Kidney capillary endothelial cell (primary cell): ENCODE results near the gene PDK1.
A peak's percentile ranks its signal among the peaks of the same experiment; 100 is the strongest.
"Not testable (repeated sequence)": the region's sequence is repeated elsewhere in the genome, so short reads cannot be mapped to it uniquely, and the experiment has no call there.

Source experiments
- DNase-seq: peaks from one replicate; pipeline ENCODE4 v3.0.0-alpha.2; 2018; ENCODE audit warnings: low spot score

Gene PDK1

DNA sequence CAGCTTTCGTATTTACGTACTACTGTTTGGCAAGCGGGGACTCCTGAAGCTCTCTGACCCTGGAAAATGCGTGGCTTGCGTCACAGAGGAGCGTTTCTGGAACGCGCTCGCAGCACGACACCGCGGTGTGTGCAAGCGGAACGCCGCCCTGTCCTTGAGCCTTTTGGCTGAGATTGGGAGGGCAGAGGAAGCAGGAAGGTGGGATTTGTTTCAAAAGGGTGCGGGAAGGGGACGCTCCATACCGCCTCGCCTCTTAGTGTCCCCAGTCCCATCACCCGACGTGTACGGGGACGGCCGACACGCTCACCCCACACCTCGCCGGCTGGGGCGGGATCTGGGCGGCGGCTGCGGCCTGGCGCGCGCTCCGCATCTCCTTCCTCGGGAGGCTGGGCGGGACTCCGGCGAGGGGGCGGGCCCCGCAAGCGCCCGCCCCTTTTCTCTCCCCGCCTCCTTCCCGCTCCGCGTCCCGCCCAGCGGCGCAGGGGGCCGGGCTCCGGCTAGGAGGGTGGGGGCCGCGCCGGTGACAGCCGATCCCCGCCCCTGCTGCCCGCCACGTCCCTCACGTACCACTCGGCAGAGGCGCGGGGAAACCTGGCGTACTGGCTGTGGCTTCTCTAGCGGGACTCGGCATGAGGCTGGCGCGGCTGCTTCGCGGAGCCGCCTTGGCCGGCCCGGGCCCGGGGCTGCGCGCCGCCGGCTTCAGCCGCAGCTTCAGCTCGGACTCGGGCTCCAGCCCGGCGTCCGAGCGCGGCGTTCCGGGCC lies at the start of gene PDK1:
Gene PDK1 (plus strand): TSS at position 569 of the 762 bp plus-strand sequence. CDS start 61 bp downstream, at position 630.
- peak; percentile 84 for DNase-seq

GRCh38 chr2:172507199-172507598 lies 48.7 kb upstream of the PDK1 start:
- no peak for DNase-seq

DNA sequence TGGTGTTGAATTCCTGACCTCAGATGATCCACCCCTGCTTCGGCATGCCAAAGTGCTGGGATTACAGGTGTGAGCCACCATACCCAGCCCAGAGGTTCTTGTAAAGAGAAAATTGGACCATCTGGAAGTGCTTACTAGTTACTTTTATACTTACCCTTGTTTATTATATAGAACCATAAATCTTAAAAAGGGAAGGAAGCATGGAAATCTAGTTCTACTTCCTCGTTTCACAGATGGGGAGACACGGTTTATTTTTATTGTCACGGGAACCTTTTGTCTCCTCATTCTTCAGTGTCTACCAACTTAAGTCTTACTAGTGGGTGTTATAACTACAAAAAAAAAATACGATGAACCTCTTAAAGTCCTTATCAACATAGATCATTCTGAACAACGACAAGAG lies 45.8 kb upstream of the PDK1 start:
- DNase-seq: no peak

DNA sequence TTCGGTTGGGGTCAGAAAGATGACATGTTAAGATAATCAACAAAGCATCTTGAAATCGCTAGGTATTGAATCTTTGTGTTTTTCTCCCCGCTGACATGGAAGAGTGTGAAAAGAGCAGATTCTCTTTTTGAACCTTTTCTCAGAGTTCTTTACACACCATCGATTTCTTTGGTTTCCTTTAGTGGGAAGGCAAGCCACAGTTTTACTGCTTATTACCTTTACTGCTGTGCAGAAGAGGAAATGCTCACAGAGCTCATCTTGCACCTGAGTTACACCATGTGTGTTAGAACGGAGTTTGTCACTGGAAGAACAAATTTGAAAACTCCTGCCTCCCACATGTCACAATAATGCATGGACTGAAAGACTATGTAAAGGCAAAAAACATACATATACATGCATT lies 45.3 kb upstream of the PDK1 start:
- no peak for DNase-seq

- no peak for DNase-seq
These were observed 42.9 kb upstream of the PDK1 start for GRCh38 chr2:172512810-172513523.

GRCh38 chr2:172513524-172513900 lies 42.4 kb upstream of the PDK1 start:
- DNase-seq: no peak

DNA sequence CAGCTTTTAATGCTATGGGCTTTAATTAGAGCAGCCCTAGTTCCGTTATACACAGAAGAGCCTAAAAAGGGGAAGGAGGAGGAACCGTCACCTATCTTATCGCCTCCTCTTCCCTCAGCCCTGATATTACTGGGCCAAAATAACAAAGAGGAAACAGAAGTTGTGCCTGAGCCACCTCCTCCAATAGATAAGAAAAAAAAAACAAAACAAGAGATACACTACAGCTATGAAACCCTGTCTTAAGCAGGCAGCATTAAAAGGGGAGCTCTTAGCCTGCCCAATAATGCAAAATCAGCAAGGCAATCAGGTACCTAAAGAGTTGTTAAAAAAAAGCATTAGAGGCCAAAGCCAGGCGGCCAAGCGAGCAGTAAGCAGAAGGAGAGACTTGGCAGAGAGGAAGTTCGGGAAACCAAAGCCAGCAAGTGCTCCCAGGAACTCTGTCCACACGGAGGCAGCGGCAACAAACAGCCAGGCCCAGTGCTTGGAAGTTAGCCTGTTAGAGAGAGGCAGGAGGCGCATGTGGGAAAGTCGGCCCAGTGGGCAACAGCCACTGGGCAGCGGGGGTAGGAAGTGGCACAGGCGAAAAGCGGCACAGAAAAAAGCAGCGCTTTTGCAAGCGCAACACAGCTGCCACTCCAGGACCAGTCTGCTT lies 41.8 kb upstream of the PDK1 start:
- no peak for DNase-seq

GRCh38 chr2:172516299-172516698 lies 39.6 kb upstream of the PDK1 start:
- DNase-seq: no peak

DNA sequence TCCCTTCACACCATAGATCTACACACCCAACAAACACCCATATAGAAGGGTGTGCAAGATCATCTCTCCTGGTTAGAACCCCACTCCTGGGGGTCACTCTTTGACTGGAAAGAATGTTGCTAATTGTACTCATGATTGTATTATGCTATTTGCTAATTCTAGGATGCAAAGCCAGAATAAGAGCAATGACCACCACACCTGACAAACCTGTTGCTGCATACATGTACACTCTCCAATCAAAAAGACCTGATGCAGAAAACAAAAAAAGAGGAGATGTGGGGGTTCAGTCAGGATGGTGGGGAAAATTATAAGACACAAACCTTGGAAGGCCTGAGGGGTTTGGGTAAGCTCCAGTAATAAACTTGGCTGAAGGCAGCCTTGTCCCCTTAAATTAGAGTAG lies 36.9 kb upstream of the PDK1 start:
- no peak for DNase-seq

- no peak for DNase-seq
These were observed 30.3 kb upstream of the PDK1 start for GRCh38 chr2:172525601-172526000.

DNA sequence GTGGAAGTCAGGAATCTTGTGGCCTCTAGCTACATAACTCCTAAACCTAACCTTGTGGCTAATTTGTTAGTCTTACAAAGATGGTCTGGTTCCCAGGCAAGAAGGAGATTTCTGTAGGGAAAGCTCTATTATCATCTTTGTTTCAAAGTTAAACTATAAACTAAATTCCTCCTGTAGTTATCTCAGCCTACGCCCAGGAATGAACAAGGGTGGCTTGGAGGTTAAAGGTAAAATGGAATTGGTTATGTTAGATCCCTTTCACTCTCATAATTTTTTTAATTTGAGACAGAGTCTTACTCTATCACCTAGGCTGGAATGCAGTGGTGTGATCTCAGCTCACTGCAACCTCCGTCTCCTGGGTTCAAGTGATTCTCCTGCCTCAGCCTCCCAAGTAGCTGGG lies 24.6 kb upstream of the PDK1 start:
- DNase-seq: no peak

DNA sequence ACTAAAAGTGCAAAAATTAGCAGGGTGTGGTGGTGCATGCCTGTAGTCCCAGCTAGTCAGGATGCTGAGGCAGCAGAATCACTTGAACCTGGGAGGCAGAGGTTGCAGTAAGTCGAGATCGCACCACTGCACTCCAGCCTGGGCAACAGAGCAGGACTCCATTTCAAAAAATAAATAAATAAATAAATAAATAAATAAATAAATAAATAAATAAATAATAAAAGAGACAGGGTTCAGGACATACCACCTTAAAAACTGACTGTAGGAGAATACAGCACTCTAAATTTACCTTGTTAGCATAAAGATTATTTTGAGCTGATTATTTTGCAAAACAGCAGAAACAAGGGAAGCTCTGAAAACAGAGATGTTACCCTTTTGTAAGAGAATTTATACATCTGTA lies 23.4 kb upstream of the PDK1 start:
- not testable (repeated sequence) for DNase-seq

DNA sequence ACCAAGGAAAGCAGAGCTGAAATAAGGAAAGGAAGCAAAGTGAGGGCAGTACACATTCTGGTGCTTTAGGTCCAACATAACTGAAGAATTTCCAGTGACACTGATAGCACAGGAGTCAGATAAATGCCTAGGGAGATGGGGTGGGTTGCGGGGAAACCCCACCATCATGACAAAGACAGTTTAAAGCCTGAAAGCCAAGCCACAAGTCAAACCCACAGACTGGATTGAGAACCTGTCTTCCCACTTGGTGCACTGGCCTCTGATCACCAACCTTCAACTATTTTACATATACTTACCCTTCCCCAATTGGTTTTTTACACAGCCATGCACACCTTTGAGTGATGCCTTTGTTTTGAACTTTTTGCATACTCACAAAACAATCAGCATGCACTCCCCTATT lies 22.2 kb upstream of the PDK1 start:
- DNase-seq: no peak

DNA sequence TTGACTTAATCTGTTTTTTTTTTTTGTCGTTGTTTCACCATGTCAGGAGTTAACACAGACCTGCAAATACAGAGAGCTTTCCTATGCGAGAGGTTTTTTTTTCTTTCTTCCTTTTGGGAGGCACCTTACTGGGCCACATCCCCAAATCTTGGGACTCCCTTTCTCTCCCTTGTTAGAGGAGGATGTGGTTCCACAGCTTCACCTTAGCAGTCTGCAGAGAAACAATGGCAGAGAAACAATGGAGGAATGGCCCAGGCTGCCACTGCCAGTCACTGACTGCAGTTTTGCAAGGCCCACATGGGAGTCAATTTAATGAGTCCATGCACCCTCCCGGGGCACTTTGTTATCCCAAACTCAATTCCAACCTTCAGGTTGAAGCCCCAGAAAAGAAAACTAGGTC lies 20.8 kb upstream of the PDK1 start:
- DNase-seq: no peak

- DNase-seq: not testable (repeated sequence)
These were observed 18.0 kb upstream of the PDK1 start for GRCh38 chr2:172537851-172538250.

DNA sequence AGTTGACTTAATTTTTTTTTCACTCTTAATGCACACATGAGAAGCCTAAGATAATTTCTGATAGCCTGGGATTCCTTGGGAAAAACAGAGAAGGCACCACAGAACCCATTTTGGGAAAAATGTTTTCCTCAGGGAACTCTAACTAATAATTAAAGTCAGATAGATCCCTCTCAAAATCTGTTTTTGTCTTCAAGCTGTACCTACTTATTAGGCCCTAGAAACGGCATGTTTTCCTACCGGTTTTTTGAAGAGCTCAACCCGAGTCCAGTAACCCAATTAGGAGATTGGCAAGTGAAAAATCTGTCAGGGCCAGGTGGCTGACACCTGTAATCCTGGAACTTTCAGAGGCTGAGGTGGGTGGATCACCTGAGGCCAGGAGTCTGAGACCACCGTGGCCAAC lies 16.1 kb upstream of the PDK1 start:
- no peak for DNase-seq

GRCh38 chr2:172540421-172540820 lies 15.5 kb upstream of the PDK1 start:
- DNase-seq: no peak

DNA sequence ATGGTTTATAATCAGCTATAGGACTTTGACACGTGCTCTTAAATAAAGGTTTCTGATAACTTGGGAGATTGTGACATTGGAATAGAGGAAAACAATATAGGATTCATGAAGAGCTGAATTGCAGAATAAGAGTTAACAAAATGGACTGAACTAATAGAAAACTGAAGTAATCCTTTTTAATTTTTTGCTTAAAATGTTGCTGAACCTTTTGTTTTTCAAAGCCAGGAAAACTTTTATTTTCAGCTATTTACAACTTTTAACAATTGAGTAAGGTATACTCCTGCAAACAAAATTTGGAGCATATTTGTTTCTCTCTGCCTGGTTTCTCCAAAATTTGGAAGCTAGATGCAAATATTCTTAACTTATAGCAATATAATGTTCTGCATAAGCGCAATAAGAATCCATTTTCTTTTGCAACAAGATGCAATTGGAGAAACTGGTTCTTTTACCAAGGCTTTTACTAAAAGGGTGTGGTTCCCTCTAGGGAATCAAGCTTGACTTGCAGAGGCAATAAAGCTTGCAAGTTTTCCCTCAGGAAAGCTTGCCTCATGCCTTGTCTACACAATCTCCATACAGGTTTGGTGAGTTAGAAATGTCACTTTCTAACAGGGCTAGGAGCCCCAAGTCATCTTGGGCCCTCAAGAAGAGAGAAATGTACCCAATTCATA lies 10.3 kb upstream of the PDK1 start:
- DNase-seq: no peak

GRCh38 chr2:172549131-172549530 lies 6.8 kb upstream of the PDK1 start:
- DNase-seq: no peak

- not testable (repeated sequence) for DNase-seq
These were observed 6.1 kb upstream of the PDK1 start for GRCh38 chr2:172549802-172550201.

DNA sequence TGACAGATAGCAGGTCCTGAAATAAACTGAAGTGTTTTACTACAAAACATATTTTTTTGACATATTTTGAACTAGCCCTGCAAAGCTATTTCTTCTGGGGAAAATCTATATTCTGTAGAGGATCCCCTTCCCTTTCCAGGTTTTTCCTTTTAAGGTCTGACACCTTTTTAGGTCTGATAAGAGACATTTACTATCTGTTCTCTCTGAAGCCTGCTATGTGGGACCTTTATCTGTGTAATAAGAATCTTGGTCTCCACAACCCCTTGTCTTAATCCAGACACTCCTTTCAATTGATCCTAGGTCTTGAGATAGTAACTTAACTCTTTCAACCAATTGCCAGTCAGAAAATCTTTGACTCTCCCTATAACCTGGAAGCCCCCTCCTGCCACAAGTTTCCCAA lies 5.5 kb upstream of the PDK1 start:
- DNase-seq: no peak

DNA sequence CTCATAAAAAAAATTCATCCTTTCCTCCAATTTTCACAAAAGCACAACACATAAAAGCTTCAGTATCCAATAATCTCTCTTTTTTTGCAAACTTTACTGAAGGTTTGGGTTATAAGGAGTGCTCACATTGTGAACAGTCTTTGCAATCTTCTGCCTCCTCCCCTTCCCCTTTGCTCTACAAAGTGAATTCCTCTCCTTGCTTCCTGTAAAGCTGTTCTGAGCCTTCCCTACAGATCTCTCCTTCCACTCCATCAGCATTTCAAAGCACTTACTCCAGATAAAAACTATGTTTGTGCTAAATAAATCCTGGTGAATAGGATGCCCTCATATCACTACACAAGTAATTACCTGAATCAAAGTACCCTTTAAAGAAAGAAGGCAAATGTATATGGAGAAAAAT lies 4.6 kb upstream of the PDK1 start:
- DNase-seq: no peak
